Activated naive CD4-positive, alpha-beta T cell treated with anti-CD3 and anti-CD28 coated beads, Interleukin-2, amount 10 ng/mL, durations not matched to agents 7 days and 5 days (primary cell): ENCODE results near the gene SLC26A2.

Experiments
- CTCF ChIA-PET: fragments of 350-600 bp; sonication (Branson Sonifier 250); formaldehyde crosslinking; loops from one replicate; lab custom pipeline; 2021; ENCODE audit warnings: antibody characterized with exemption; lab: Charles Lee
- DNase-seq: peaks from one replicate; pipeline ENCODE4 v3.0.0-alpha.2; 2020
- H3K27ac Mint-ChIP-seq: one replicate; pipeline ENCODE4 v1.8.0; 2021; ENCODE audit warnings: mild to moderate bottlenecking, moderate library complexity, mixed read lengths
- H3K27me3 Mint-ChIP-seq: one replicate; pipeline ENCODE4 v1.8.0; 2021; ENCODE audit warnings: mild to moderate bottlenecking, mixed read lengths
- H3K36me3 Mint-ChIP-seq: one replicate; pipeline ENCODE4 v1.8.0; 2021; ENCODE audit warnings: mixed read lengths
- H3K4me1 Mint-ChIP-seq: one replicate; pipeline ENCODE4 v1.8.0; 2021; ENCODE audit warnings: mixed read lengths
- H3K4me3 Mint-ChIP-seq: one replicate; pipeline ENCODE4 v1.8.0; 2021; ENCODE audit warnings: mild to moderate bottlenecking, moderate library complexity, mixed read lengths
- H3K9me3 Mint-ChIP-seq: one replicate; pipeline ENCODE4 v1.8.0; 2021; ENCODE audit warnings: mixed read lengths

SLC26A2 gene

DNA sequence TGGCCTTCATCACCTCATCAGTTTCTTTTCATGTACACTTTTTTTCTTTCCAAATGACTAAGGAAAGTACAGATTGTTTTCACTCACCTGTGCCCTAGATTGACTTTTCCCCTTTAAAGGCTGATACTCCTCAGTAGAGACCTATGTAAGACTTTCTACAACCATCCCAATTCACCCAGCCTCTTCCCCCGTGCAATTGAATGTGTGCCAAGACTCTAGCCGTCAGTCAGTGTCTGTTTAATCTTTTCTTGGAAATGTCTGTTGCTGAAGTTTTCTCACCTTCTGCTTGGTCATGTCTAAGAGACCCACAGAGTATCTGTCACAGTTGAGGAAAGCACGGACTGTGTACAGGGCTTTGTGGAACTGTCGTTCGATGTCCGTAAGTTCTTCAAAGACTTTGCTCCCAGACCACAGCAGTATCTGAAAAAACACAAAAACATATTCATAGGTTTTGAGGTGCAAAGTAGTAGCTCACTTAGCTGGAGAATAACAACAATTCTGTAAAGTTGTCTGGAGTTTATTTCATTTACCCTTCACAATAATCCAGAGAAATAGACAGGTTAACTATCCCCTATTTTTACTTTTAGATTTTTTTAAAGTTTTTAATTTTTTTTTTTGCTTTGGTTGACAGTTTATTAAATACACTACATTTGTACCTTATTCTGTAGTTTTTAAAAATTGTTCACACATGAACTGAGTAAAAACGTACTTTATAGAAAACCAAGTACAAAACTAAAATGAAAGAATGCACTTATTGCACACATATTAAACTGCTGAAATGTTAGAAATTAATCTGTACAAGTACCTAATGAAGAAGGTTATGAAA lies 29.6 kb upstream of the SLC26A2 start:
- Mint-ChIP-seq H3K27ac (no peak overlapping the region), H3K36me3 (no peaks in the 10 kb centered on the region), H3K9me3 (no peaks in the 10 kb centered on the region), H3K27me3 (peaks cover 23% of the 10 kb centered on the region), H3K4me3 (no peak overlapping the region), H3K4me1 (no peaks in the 10 kb centered on the region)
- DNase-seq: no peak
- CTCF ChIA-PET: no interaction called here

DNA sequence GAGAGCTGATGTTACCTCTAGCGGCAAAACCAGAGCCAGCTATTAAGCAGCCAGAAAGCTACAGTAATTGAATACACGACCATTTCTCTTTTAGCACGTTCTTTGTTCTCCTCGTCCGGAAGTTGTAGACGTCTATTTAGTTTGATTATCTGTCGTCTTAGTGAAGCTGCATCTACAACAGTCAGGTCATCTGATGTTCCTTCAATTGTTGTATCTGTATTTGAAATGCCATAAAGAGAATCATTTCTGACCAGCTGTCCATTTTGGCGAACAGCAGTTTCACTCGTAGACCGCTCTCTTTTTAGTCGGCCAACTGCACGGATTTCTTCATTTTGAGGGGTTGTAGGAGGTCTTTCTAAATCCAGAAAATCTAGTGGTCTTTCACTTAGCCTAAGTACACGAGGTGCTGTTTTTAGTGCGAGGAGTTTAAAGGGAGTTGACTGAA lies 28.5 kb upstream of the SLC26A2 start:
- H3K36me3 Mint-ChIP-seq: no peaks in the 10 kb centered on the region
- no peak overlapping the region for H3K27ac Mint-ChIP-seq
- no peaks in the 10 kb centered on the region for H3K9me3 Mint-ChIP-seq
- H3K4me1 Mint-ChIP-seq: no peaks in the 10 kb centered on the region
- CTCF ChIA-PET: no interaction called here
- H3K4me3 Mint-ChIP-seq: no peak overlapping the region
- DNase-seq: no peak
- H3K27me3 Mint-ChIP-seq: peaks cover 27% of the 10 kb centered on the region

DNA sequence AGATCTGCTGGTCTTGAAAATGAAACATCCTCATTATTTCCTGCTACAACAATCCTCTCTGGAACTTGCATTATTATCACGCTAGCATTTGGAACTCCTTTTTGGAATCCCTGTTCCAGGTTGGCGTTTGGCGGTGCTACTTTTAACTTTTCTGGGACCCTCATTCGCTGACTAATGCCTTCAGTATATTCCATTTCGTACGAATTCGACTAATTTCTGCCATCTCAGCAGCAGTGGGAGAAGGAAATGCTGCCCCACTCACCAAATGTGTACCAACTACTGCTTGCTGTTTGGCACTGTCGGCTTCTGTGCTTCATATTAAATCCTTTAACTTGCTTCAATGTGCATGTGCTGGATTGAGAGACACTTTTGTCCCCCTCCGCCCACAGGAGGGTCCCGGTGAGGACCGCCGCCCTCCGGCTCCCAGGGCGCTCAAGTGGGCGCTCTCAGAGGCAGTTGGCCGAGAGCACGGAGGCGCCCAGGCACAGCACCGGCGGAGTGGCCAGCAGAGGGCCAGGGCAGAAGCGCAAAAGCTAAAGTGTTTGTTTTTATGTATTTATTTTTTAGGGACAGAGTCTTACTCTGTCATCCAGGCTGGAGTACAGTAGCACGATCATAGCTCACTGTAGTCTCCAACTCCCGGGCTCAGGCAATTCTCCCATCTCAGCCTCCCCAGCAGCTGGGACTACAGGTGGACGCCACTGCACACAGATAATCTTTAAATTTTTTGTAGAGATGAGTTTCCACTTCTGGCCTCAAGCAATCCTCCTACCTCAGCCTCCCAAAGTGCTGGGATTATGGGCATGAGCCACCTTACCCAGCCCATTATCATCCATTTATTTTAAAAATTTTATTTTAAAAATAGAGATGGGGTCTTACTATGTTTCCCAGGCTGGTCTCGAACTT lies 27.9 kb upstream of the SLC26A2 start:
- H3K4me3 Mint-ChIP-seq: no peak overlapping the region
- DNase-seq: no peak
- H3K27me3 Mint-ChIP-seq: peaks cover 28% of the 10 kb centered on the region
- CTCF ChIA-PET: interaction anchor here (0.6 kb wide), 1 partner anchor 14 kb away, joined by 3 read pairs; no protein-coding TSS in a partner anchor
- no peaks in the 10 kb centered on the region for H3K9me3 Mint-ChIP-seq
- H3K27ac Mint-ChIP-seq: no peak overlapping the region
- H3K4me1 Mint-ChIP-seq: no peaks in the 10 kb centered on the region
- H3K36me3 Mint-ChIP-seq: no peaks in the 10 kb centered on the region

DNA sequence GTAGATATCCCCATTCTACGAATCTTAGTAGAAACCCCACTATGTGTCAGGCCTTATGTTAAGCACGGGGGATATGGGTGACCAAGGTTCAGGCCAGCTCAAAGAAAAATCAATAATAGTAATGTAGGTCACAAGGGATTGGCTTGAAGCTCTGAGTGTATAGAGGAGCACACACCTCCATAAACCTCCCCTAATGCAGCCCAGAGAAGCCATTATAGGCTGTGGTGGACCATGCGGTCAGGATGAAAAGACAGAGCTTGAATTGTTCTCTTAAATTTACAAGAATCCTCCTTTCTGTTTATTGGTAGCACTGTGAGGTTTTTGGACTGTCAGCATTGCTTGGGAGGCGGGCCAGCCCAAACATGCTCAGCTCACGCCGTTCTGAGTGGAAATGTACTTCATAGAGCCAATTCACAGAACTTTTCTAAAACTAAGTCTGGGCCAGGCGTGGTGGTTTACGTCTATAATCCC lies 25.1 kb upstream of the SLC26A2 start:
- no peaks in the 10 kb centered on the region for H3K4me1 Mint-ChIP-seq
- DNase-seq: no peak
- no peak overlapping the region for H3K27ac Mint-ChIP-seq
- no peaks in the 10 kb centered on the region for H3K9me3 Mint-ChIP-seq
- H3K36me3 Mint-ChIP-seq: no peaks in the 10 kb centered on the region
- CTCF ChIA-PET: interaction anchor here (1.0 to 1.4 kb wide), 2 partner anchors 12 to 24 kb away, joined by 3 to 5 read pairs; no protein-coding TSS in a partner anchor
- H3K4me3 Mint-ChIP-seq: no peak overlapping the region
- peaks cover 28% of the 10 kb centered on the region for H3K27me3 Mint-ChIP-seq

DNA sequence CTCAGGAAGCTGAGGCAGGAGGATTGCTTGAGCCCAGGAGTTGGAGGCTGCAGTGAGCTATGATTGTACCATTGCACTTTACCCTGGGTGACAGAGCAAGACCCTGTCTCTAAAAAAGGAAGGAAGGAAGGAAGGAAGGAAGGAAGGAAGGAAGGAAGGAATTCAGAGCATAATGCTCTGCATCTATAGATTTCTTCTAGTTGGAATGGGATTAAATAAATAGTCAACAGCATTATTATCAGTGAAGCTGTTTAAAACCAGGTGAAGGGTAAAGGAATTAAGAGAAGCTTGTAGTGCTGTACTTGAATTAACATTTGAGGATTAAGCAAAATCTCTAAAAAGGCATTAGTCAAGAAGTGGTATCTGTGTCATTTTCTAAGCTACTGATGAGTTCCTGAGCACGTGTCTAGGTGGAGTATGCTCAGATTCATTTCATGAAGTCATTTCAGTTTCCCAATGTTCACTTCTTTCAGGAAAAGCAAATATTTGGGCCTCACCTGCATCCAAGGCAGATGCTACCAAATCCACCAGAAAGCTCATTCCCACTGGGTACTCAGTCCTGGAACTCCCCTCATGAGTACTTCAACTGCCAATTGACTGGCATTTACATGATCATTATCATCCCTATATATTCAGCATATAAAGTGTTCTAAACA lies 24.4 kb upstream of the SLC26A2 start:
- Mint-ChIP-seq H3K27ac (no peak overlapping the region), H3K27me3 (peaks cover 23% of the 10 kb centered on the region), H3K9me3 (no peaks in the 10 kb centered on the region), H3K4me3 (no peak overlapping the region), H3K36me3 (no peaks in the 10 kb centered on the region), H3K4me1 (no peaks in the 10 kb centered on the region)
- no peak for DNase-seq
- CTCF ChIA-PET: interaction anchor here (1.0 to 1.4 kb wide), 2 partner anchors 11 to 23 kb away, joined by 3 to 5 read pairs; no protein-coding TSS in a partner anchor

DNA sequence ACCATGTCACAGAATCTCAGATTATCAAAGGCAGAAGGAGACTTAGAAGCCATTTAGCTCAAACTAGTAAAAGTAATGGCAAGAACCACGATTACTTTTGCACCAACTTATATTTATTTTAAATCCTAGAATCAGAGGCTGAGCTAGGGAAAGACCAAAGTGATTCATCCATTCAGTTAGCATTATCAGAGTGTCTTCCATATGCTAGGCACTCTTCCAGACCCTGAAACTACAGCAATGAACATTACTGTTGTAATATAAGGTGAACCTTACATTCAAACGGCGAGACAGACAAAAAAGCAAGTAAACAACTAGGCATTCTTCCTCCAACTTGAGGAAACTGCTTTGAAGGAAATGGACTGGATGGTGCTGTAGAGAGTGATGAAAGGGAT lies 23.9 kb upstream of the SLC26A2 start:
- Mint-ChIP-seq H3K9me3 (no peaks in the 10 kb centered on the region), H3K4me1 (no peaks in the 10 kb centered on the region), H3K27me3 (peaks cover 25% of the 10 kb centered on the region), H3K27ac (no peak overlapping the region), H3K4me3 (no peak overlapping the region), H3K36me3 (no peaks in the 10 kb centered on the region)
- CTCF ChIA-PET: interaction anchor here (1.0 to 1.4 kb wide), 2 partner anchors 11 to 23 kb away, joined by 3 to 5 read pairs; no protein-coding TSS in a partner anchor
- DNase-seq: no peak

DNA sequence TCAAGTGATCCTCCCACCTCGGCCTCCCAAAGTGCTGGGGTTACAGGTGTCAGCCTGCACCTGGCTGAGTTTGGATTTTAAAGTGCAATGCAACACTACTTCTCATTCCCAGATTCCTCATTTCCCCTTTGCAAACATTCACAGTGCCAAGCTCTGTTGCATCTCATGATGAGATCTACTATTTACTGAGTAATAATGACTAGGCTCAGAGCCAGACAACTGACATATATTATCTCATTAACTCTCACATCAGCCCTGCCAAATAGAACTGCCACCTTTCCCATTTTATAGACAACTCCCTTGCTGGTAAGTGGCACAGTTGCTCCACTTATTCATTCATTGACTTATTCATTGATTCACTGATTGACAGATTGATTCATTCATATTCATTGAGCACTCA lies 22.9 kb upstream of the SLC26A2 start:
- no peak overlapping the region for H3K27ac Mint-ChIP-seq
- no peaks in the 10 kb centered on the region for H3K9me3 Mint-ChIP-seq
- no peaks in the 10 kb centered on the region for H3K4me1 Mint-ChIP-seq
- no peak overlapping the region for H3K4me3 Mint-ChIP-seq
- no peaks in the 10 kb centered on the region for H3K36me3 Mint-ChIP-seq
- CTCF ChIA-PET: no interaction called here
- H3K27me3 Mint-ChIP-seq: peaks cover 28% of the 10 kb centered on the region
- no peak for DNase-seq

DNA sequence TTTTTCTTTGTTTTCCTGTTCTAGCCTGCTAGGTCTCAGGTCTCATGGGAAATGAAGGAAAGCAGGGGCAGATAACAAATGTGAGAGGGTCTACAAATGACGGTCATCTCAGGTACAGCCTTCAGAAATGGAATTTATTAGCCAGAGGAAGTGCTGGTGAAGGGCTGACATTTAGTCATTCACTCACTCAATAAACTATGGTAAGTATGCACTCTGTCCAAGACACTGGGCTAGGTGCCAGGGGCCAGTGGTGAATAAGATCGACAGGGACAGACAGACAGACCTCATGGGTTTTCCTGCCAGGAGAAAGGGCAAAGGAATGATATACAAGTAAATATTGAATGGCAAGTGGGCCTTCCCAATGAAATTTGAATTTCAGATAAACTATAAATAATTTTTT lies 22.3 kb upstream of the SLC26A2 start:
- Mint-ChIP-seq H3K4me3 (no peak overlapping the region), H3K27ac (no peak overlapping the region)

DNA sequence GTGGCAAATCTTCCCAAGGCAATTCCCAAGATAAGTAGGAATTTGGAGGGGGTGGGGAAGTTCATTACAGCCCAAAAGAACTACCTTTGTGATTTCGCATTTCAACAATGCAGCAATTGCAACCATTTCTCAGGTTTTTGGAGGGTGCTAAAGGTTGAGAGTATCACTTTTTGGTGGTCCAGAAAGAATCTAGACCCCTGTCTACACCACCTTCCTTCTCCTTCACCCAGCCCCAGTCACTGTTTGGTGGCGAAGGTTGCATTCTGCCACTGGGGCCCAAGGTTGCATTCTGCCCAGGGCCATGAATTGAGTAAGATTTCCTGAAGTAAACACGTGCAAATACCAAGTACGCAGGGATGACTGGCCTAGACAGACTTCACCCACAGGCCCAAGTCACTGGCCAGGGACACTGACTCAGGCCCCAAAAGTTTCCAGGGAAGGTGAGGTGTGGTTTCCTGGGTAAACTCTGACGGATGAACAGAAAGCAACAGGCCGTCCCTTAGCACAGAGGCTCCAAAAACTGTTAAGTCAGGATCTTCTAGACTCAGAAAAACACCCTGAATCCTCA lies 21.7 kb upstream of the SLC26A2 start:
- no peak for DNase-seq
- CTCF ChIA-PET: interaction anchor here (0.9 to 1.0 kb wide), 2 partner anchors 21 to 25 kb away, joined by 3 read pairs; no protein-coding TSS in a partner anchor
- H3K4me3 Mint-ChIP-seq: no peak overlapping the region
- H3K4me1 Mint-ChIP-seq: no peaks in the 10 kb centered on the region
- no peak overlapping the region for H3K27ac Mint-ChIP-seq
- no peaks in the 10 kb centered on the region for H3K36me3 Mint-ChIP-seq
- H3K9me3 Mint-ChIP-seq: no peaks in the 10 kb centered on the region
- peaks cover 21% of the 10 kb centered on the region for H3K27me3 Mint-ChIP-seq

More for the DNA sequence above, 22.3 kb upstream of the SLC26A2 start:
- Mint-ChIP-seq H3K9me3 (no peaks in the 10 kb centered on the region), H3K27me3 (peaks cover 23% of the 10 kb centered on the region), H3K36me3 (no peaks in the 10 kb centered on the region), H3K4me1 (no peaks in the 10 kb centered on the region)
- DNase-seq: no peak
- CTCF ChIA-PET: no interaction called here

DNA sequence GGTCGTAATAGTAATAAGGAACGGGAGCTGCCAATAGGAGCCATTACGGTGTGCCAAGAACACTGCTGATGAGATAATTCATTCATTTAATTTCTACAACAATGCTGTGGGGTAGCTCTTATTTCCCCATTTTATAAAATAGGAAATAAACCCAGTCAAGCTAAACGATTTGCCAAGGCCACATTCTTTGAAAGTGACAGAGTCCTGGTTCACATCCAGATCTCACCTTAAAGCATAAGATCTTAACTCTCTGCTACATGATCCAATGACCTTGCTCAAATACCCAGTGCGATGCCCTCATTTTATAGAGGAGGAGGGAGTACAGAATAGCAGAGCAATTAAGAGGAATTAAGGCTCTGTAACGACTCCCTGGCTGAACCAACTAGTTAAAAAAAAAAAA lies 21.0 kb upstream of the SLC26A2 start:
- Mint-ChIP-seq H3K4me3 (no peak overlapping the region), H3K27me3 (peaks cover 24% of the 10 kb centered on the region), H3K4me1 (no peaks in the 10 kb centered on the region), H3K36me3 (no peaks in the 10 kb centered on the region), H3K9me3 (no peaks in the 10 kb centered on the region), H3K27ac (no peak overlapping the region)
- CTCF ChIA-PET: interaction anchor here (0.9 to 1.0 kb wide), 2 partner anchors 20 to 25 kb away, joined by 3 read pairs; no protein-coding TSS in a partner anchor
- no peak for DNase-seq

DNA sequence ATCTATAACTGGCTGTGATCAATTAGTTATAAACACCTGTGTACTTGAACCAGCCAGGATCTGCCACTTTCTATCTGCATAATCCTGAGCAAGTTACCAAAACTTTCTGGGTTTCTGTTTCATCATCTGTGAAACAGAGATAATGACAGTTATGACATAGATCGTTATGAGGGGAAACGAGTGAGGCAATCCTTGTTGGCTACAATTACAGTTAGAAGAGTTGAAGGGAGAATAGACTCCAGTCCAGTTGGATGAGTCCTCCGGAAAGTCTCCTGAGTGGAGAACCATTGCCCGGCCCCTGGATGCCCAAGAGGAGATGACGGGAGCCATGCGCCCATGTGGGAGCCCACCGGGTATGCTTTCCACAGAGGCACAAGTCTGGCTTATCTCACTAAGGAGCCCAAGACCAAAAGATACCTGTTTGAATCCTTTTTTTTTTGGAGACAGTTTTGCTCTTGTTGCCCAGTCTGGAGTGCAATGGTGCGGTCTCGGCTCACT lies 20.4 kb upstream of the SLC26A2 start:
- no peak overlapping the region for H3K27ac Mint-ChIP-seq
- CTCF ChIA-PET: interaction anchor here (1.0 kb wide), 1 partner anchor 19 kb away, joined by 3 read pairs; no protein-coding TSS in a partner anchor
- no peaks in the 10 kb centered on the region for H3K36me3 Mint-ChIP-seq
- DNase-seq: no peak
- H3K27me3 Mint-ChIP-seq: peaks cover 22% of the 10 kb centered on the region
- H3K9me3 Mint-ChIP-seq: no peaks in the 10 kb centered on the region
- no peaks in the 10 kb centered on the region for H3K4me1 Mint-ChIP-seq
- no peak overlapping the region for H3K4me3 Mint-ChIP-seq

DNA sequence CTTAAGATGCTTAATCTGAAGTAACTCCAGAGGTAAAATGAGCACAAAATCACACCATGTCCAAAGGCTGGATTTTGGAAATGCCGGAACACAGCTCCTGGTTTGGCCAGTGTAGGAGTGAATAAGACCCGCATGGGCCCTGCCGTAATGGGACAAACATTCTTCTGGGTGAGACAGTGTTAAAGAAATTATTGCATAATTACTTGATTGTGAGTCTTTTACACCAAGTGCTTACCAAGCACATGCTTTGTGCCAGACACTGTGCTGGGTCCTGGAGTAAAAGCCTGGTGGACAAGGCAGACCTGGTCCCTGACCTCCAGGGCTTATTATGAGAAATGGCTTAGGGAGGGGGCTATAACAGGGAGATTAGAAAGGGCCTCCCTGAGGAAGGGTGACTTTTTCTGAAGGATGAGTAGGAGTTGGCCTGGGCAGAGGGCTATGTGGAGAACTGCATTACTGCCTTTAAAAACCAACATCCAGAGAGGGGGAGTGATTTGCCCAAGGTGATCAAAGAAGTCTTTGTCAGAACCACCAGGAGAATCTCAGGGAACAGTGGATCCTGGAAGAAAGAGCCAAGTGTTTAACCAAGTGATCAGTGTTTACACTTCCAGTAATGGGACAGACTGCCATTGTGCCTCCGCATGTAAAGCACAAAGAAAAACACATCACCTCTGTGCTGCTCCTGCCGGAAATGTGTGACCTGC lies 19.5 kb upstream of the SLC26A2 start:
- CTCF ChIA-PET: no interaction called here

DNA sequence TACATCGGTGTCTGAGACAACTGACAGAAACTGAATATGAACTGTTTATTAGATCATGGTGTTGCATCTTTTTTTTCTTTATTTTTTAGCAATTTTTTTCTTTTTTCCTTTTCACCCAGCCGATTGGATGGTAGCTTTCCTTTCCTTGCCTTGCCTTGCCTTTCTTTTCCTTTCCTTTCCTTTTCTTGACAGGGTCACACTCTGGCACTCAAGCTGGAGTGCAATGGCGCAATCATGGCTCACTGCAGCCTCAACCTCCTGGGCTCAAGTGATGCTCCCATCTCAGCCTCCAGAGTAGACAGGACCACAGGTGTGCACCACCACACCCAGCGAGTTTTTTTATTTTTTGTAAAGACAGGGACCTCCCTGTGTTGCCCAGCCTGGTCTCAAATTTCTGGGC lies 18.8 kb upstream of the SLC26A2 start:
- no peak for DNase-seq
- Mint-ChIP-seq H3K27ac (no peak overlapping the region), H3K36me3 (no peaks in the 10 kb centered on the region), H3K27me3 (peaks cover 16% of the 10 kb centered on the region), H3K4me1 (no peaks in the 10 kb centered on the region), H3K4me3 (no peak overlapping the region), H3K9me3 (no peaks in the 10 kb centered on the region)
- CTCF ChIA-PET: no interaction called here

More for the DNA sequence above, 19.5 kb upstream of the SLC26A2 start:
- H3K27me3 Mint-ChIP-seq: peaks cover 17% of the 10 kb centered on the region
- H3K36me3 Mint-ChIP-seq: no peaks in the 10 kb centered on the region
- no peak overlapping the region for H3K4me3 Mint-ChIP-seq
- DNase-seq: no peak
- H3K27ac Mint-ChIP-seq: no peak overlapping the region
- no peaks in the 10 kb centered on the region for H3K9me3 Mint-ChIP-seq
- no peaks in the 10 kb centered on the region for H3K4me1 Mint-ChIP-seq
